ENCODE data around the gene CUEDC2. TPM values are rescaled to one million over a fixed set of nuclear protein-coding genes. Genes with fewer than 3 reads are reported as not detected.

Gene CUEDC2
- total and polyA plus RNA-seq, 7 experiments from 2014 or later: 27.0 to 69.0 (median 36.1) TPM

- no peak for DNase-seq
- POLR2A ChIA-PET: interaction anchor here (1.1 to 3.4 kb wide), 2 partner anchors 15 to 37 kb away, joined by 3 to 13 read pairs; partner anchors contain the start of gene FBXL15
- H3K27me3 Mint-ChIP-seq: peaks cover 0 to 16% (median 6%) of the 10 kb centered on the region in 5 donors
- Histone ChIP-seq H3K4me1 (ENCODE audit: control insufficient read depth in 2 of 2, insufficient read depth in 2 of 2, low read length in 2 of 2) (peaks cover 5 to 22% of the 10 kb centered on the region in 2 donors), H3K27ac (ENCODE audit: low read depth, low read length) (peak overlapping the region; percentile 8), H3K36me3 (ENCODE audit: control insufficient read depth in 2 of 3, insufficient read depth in 3 of 3, low read length in 3 of 3) (peaks cover 0 to 28% (median 0%) of the 10 kb centered on the region in 3 experiments), H3K4me3 (ENCODE audit: low read length) (no peak overlapping the region), H3K9me3 (ENCODE audit: control insufficient read depth in 2 of 3, low read length in 3 of 3) (no peaks in the 10 kb centered on the region), H3K27me3 (ENCODE audit: control insufficient read depth in 2 of 2, insufficient read depth in 2 of 2, low read length in 2 of 2) (peaks cover 0 to 12% of the 10 kb centered on the region in 2 donors)
- intact Hi-C loops (cut with micrococcal nuclease): no loop called here
- H3K4me1 Mint-ChIP-seq: peaks cover 15 to 29% (median 23%) of the 10 kb centered on the region in 7 donors
- CTCF ChIA-PET: interaction anchor here (0.6 to 1.6 kb wide), 2 partner anchors 27 to 927 kb away, joined by 5 to 6 read pairs; partner anchors contain the start of gene CUEDC2
- H3K27ac Mint-ChIP-seq: peak overlapping the region in 6 of 9 donors; percentile 33 to 78 (median 52)
- H3K9me3 Mint-ChIP-seq: no peaks in the 10 kb centered on the region
- no peak for ATAC-seq
- H3K4me3 Mint-ChIP-seq: peak overlapping the region in 3 of 10 donors; percentile 3 to 26 (median 12)
- peaks cover 0 to 5% (median 0%) of the 10 kb centered on the region in 5 donors for H3K36me3 Mint-ChIP-seq
These were observed 26.7 kb downstream of the CUEDC2 start for GRCh38 chr10:102405632-102406031.

GRCh38 chr10:102405108-102405571, 27.2 kb downstream of the CUEDC2 start:
- H3K4me3 ChIP-seq (ENCODE audit: low read length): no peak overlapping the region
- intact Hi-C loops (cut with micrococcal nuclease): no loop called here
- Mint-ChIP-seq H3K27ac (peak overlapping the region in 2 of 9 donors; percentile 36 to 75), H3K36me3 (peaks cover 0 to 10% (median 0%) of the 10 kb centered on the region in 5 donors), H3K9me3 (no peaks in the 10 kb centered on the region), H3K4me1 (peaks cover 14 to 33% (median 22%) of the 10 kb centered on the region in 7 donors), H3K27me3 (peaks cover 0 to 16% (median 6%) of the 10 kb centered on the region in 5 donors), H3K4me3 (no peak overlapping the region)
- H3K27ac ChIP-seq (ENCODE audit: low read depth, low read length): no peak overlapping the region
- H3K9me3 ChIP-seq (ENCODE audit: control insufficient read depth in 2 of 3, low read length in 3 of 3): no peaks in the 10 kb centered on the region
- ATAC-seq (no peak), DNase-seq (no peak)
- CTCF ChIA-PET: interaction anchor here (0.8 to 1.6 kb wide), 3 partner anchors 15 to 54 kb away, joined by 3 to 5 read pairs (median 3); partner anchors contain the start of gene CUEDC2
- peaks cover 0 to 12% of the 10 kb centered on the region in 2 donors for H3K27me3 ChIP-seq (ENCODE audit: control insufficient read depth in 2 of 2, insufficient read depth in 2 of 2, low read length in 2 of 2)
- POLR2A ChIA-PET: interaction anchor here (0.8 to 3.4 kb wide), 3 partner anchors 9 to 37 kb away, joined by 3 to 13 read pairs (median 3); partner anchors contain the start of gene FBXL15
- H3K36me3 ChIP-seq (ENCODE audit: control insufficient read depth in 2 of 3, insufficient read depth in 3 of 3, low read length in 3 of 3): peaks cover 0 to 33% (median 0%) of the 10 kb centered on the region in 3 experiments
- peaks cover 7 to 23% of the 10 kb centered on the region in 2 donors for H3K4me1 ChIP-seq (ENCODE audit: control insufficient read depth in 2 of 2, insufficient read depth in 2 of 2, low read length in 2 of 2)

- peaks cover 0 to 34% (median 0%) of the 10 kb centered on the region in 3 experiments for H3K36me3 ChIP-seq (ENCODE audit: control insufficient read depth in 2 of 3, insufficient read depth in 3 of 3, low read length in 3 of 3)
- no peaks in the 10 kb centered on the region for H3K9me3 Mint-ChIP-seq
- H3K4me1 Mint-ChIP-seq: peaks cover 9 to 33% (median 19%) of the 10 kb centered on the region in 7 donors
- peak overlapping the region in 2 of 9 donors; percentile 62 to 75 for H3K27ac Mint-ChIP-seq
- POLR2A ChIA-PET: interaction anchor here (0.7 to 3.4 kb wide), 6 partner anchors 8 to 61 kb away, joined by 3 to 13 read pairs (median 3); partner anchors contain the start of gene FBXL15
- peaks cover 0 to 7% of the 10 kb centered on the region in 2 donors for H3K27me3 ChIP-seq (ENCODE audit: control insufficient read depth in 2 of 2, insufficient read depth in 2 of 2, low read length in 2 of 2)
- H3K36me3 Mint-ChIP-seq: peaks cover 0 to 14% (median 0%) of the 10 kb centered on the region in 5 donors
- peaks cover 9 to 23% of the 10 kb centered on the region in 2 donors for H3K4me1 ChIP-seq (ENCODE audit: control insufficient read depth in 2 of 2, insufficient read depth in 2 of 2, low read length in 2 of 2)
- DNase-seq (no peak), ATAC-seq (no peak)
- intact Hi-C loops (cut with micrococcal nuclease): loop anchor here in 1 of 2 donors (1.0 kb wide), 2 partner anchors 10 to 75 kb away; no protein-coding TSS in a partner anchor
- H3K27ac ChIP-seq (ENCODE audit: low read depth, low read length): no peak overlapping the region
- no peaks in the 10 kb centered on the region for H3K9me3 ChIP-seq (ENCODE audit: control insufficient read depth in 2 of 3, low read length in 3 of 3)
- H3K4me3 Mint-ChIP-seq: no peak overlapping the region
- CTCF ChIA-PET: interaction anchor here (0.8 to 2.2 kb wide), 5 partner anchors 11 to 54 kb away, joined by 3 to 7 read pairs (median 3); partner anchors contain the start of gene CUEDC2
- H3K4me3 ChIP-seq (ENCODE audit: low read length): no peak overlapping the region
- H3K27me3 Mint-ChIP-seq: peaks cover 0 to 10% (median under 1%) of the 10 kb centered on the region in 5 donors
These were observed 27.8 kb downstream of the CUEDC2 start for GRCh38 chr10:102404361-102405107.

GRCh38 chr10:102403115-102403514, 29.3 kb downstream of the CUEDC2 start:
- Histone ChIP-seq H3K27me3 (ENCODE audit: control insufficient read depth in 2 of 2, insufficient read depth in 2 of 2, low read length in 2 of 2) (peaks cover 0 to under 1% of the 10 kb centered on the region in 2 donors), H3K4me3 (ENCODE audit: low read length) (no peak overlapping the region), H3K9me3 (ENCODE audit: control insufficient read depth in 2 of 3, low read length in 3 of 3) (no peaks in the 10 kb centered on the region), H3K4me1 (ENCODE audit: control insufficient read depth in 2 of 2, insufficient read depth in 2 of 2, low read length in 2 of 2) (peaks cover 12 to 16% of the 10 kb centered on the region in 2 donors), H3K27ac (ENCODE audit: low read depth, low read length) (no peak overlapping the region), H3K36me3 (ENCODE audit: control insufficient read depth in 2 of 3, insufficient read depth in 3 of 3, low read length in 3 of 3) (peaks cover 0 to 41% (median 1%) of the 10 kb centered on the region in 3 experiments)
- Mint-ChIP-seq H3K4me1 (peaks cover 10 to 35% (median 23%) of the 10 kb centered on the region in 7 donors), H3K36me3 (peaks cover 0 to 21% (median 0%) of the 10 kb centered on the region in 5 donors), H3K4me3 (no peak overlapping the region), H3K27me3 (peaks cover 0 to 4% (median 0%) of the 10 kb centered on the region in 5 donors), H3K27ac (peak overlapping the region in 2 of 9 donors; percentile 42 to 52), H3K9me3 (no peaks in the 10 kb centered on the region)
- intact Hi-C loops (cut with micrococcal nuclease): no loop called here
- DNase-seq (no peak), ATAC-seq (no peak)
- ChIA-PET POLR2A (interaction anchor here (0.8 to 1.6 kb wide), 5 partner anchors 9 to 63 kb away, joined by 3 to 8 read pairs (median 3); partner anchors contain the start of gene C10orf95), CTCF (interaction anchor here (0.9 to 2.2 kb wide), 6 partner anchors 9 to 181 kb away, joined by 3 to 7 read pairs (median 6); partner anchors contain the start of genes ELOVL3 and FBXL15)

- Histone ChIP-seq H3K4me1 (ENCODE audit: control insufficient read depth in 2 of 2, insufficient read depth in 2 of 2, low read length in 2 of 2) (peaks cover 10 to 12% of the 10 kb centered on the region in 2 donors), H3K9me3 (ENCODE audit: control insufficient read depth in 2 of 3, low read length in 3 of 3) (no peaks in the 10 kb centered on the region), H3K4me3 (ENCODE audit: low read length) (no peak overlapping the region), H3K27ac (ENCODE audit: low read depth, low read length) (no peak overlapping the region), H3K36me3 (ENCODE audit: control insufficient read depth in 2 of 3, insufficient read depth in 3 of 3, low read length in 3 of 3) (peaks cover 0 to 47% (median 8%) of the 10 kb centered on the region in 3 experiments), H3K27me3 (ENCODE audit: control insufficient read depth in 2 of 2, insufficient read depth in 2 of 2, low read length in 2 of 2) (no peaks in the 10 kb centered on the region)
- H3K27me3 Mint-ChIP-seq: peaks cover 0 to under 1% (median 0%) of the 10 kb centered on the region in 5 donors
- H3K27ac Mint-ChIP-seq: peak overlapping the region in 1 of 9 donors; percentile 65
- POLR2A ChIA-PET: interaction anchor here (0.8 to 1.6 kb wide), 6 partner anchors 9 to 287 kb away, joined by 3 to 8 read pairs (median 4); partner anchors contain the start of gene C10orf95
- ATAC-seq (no peak), DNase-seq (no peak)
- H3K4me3 Mint-ChIP-seq: no peak overlapping the region
- intact Hi-C loops (cut with micrococcal nuclease): no loop called here
- H3K36me3 Mint-ChIP-seq: peaks cover 0 to 27% (median 4%) of the 10 kb centered on the region in 5 donors
- CTCF ChIA-PET: interaction anchor here (1.0 to 2.2 kb wide), 6 partner anchors 9 to 182 kb away, joined by 3 to 7 read pairs (median 6); partner anchors contain the start of gene FBXL15
- no peaks in the 10 kb centered on the region for H3K9me3 Mint-ChIP-seq
- H3K4me1 Mint-ChIP-seq: peaks cover 10 to 35% (median 26%) of the 10 kb centered on the region in 7 donors
These were observed 29.9 kb downstream of the CUEDC2 start for GRCh38 chr10:102402512-102402896.

Data from naive thymus-derived CD4-positive, alpha-beta T cell (primary cell).